Glomerular visceral epithelial cell (primary cell): ENCODE measurements around the gene GZMM.

Source experiments
- DNase-seq: peaks from one replicate; pipeline ENCODE4 v3.0.0-alpha.2; 2016; ENCODE audit errors: extremely low spot score

Gene GZMM

GRCh38 chr19:597406-598315, 53.8 kb downstream of the GZMM start:
- DNase-seq = no peak
